ENCODE measurements around the gene DPM3. TPM values are rescaled to one million over a fixed set of nuclear protein-coding genes. Genes with fewer than 3 reads are reported as not detected.
"Not testable (repeated sequence)": the region's sequence is repeated elsewhere in the genome, so short reads cannot be mapped to it uniquely, and the experiment has no call there.

The DPM3 gene
- total RNA-seq, 1 experiment from 2014 or later = 28.5 TPM

- no peak for DNase-seq (ENCODE audit: low read depth, low spot score)
- in situ Hi-C loops (cut with HindIII; ENCODE audit: low pct_unique_long_range_greater_than_20kb, low sequenced_read_pairs) = no loop called here
Observed at GRCh38 chr1:155177192-155177917, 37.0 kb upstream of the DPM3 start.

- in situ Hi-C loops (cut with HindIII; ENCODE audit: low pct_unique_long_range_greater_than_20kb, low sequenced_read_pairs) = no loop called here
- DNase-seq (ENCODE audit: low read depth, low spot score) = peak; percentile 91
Observed at GRCh38 chr1:155176544-155177071, 36.3 kb upstream of the DPM3 start.

GRCh38 chr1:155175927-155176371 lies 35.6 kb upstream of the DPM3 start:
- in situ Hi-C loops (cut with HindIII; ENCODE audit: low pct_unique_long_range_greater_than_20kb, low sequenced_read_pairs) = no loop called here
- peak; percentile 33 for DNase-seq (ENCODE audit: low read depth, low spot score)

DNA sequence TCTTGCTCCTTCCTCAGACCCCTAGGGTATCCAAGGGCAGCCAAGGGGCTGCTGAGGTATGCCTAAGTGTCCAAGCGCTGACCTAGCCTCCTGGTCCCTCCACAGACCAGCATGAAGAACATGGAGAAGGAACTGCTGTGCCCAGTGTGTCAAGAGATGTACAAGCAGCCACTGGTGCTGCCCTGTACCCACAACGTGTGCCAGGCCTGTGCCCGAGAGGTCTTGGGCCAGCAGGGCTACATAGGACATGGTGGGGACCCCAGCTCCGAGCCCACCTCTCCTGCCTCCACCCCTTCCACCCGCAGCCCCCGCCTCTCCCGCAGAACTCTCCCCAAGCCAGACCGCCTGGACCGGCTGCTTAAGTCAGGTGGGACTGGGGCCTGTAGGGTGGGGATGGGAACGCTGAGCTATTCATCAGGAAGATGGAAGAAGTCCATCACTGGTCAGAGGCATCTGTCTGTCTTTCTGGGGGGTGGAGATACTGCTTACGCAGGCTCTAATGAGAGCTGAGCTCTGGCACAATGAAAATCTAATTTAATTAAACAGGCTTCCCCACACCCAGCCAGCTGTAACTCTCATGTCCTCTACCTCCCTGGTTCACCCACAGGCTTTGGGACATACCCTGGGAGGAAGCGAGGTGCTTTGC lies 35.1 kb upstream of the DPM3 start:
- in situ Hi-C loops (cut with HindIII; ENCODE audit: low pct_unique_long_range_greater_than_20kb, low sequenced_read_pairs) = no loop called here
- no peak for DNase-seq (ENCODE audit: low read depth, low spot score)

DNA sequence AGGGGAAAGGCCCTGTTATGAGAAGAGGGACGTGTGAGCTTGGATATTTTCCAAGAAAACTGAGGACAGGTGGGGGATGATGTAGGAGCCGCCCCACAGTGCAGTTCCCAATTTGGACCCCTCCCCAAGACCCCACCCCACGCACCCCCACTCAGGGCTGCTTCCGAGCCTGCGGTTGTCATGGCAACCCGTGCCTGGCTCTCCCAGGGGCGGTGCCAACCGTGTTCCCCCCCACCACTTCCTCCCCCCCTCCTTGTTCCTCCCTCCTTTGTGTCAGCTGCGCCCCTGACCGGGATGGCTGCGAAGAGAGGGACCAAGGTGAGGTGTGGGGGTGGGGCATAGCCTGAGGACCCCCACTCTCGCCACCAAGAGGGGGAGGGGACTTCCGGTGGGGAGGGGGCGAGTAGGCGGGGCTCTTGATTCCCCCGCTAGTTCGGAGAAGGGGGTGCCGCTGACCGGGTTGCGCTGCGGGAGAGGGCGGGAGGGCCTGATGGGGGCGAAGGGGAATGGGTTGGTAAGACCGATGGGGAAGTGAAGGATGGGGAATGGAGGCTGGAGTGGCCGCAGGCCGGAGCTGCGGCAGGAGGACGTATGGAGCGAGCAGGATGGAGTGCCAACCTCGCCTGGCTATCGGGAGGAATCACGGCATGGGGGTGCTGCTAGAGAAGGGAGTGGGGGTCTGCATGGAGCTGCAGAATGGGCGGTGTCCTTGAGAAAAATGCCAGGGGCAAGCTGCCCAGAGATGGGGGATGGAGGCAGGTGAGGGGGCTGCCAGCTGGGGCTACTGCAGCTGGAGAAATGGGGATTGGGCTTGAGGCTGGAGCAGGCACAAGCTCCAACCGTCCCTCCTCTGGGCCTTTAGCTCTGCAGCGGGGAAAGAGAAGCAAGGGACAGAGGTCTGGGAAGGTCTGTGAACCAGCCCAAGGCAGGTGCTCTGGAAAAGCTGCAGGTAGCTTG lies 34.3 kb upstream of the DPM3 start:
- DNase-seq (ENCODE audit: low read depth, low spot score) = no peak
- in situ Hi-C loops (cut with HindIII; ENCODE audit: low pct_unique_long_range_greater_than_20kb, low sequenced_read_pairs) = no loop called here

DNA sequence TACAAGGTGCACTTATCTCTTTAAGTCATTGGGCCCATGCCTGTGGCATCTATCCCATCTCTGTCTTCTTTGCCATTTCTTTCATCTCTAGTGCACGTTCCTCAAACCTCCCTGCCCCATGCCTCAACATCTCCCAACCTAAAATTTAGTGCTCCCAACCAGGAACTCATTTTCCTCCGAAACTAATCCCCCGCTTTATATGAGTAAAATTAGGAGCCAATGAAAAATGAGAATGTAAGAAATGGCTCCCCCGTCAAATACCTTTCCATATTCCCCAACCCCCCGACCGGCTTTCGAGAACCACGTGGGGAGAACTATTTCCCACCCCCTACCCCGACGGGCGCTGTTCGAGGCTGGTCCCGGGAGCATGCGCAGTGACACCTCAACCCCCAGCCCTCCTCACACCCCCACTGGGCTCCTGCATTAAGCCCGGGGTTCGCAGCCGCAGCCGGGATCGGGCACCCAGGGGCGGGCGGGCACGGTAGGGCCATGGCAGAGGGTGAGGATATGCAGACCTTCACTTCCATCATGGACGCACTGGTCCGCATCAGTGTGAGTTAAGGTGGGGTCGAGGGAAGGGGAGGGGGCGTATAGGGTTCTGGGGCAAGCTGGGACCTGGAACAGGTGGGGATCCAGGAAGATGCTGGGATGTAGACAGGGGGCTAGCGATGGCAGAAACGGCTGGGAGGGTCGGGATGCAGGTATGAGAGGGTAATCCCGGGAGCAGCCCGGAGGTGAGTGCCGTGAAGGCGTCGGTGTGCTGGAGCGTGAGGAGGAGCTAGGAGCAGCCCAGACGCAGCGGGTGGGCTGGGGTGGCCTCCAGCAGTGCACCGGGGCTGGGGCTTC lies 33.4 kb upstream of the DPM3 start, which contains the start of gene TRIM46:
Gene TRIM46, plus strand, starts transcription at position 372 of the 846 bp plus-strand sequence. Its CDS starts 118 bp downstream, at position 490.
- in situ Hi-C loops (cut with HindIII; ENCODE audit: low pct_unique_long_range_greater_than_20kb, low sequenced_read_pairs) = no loop called here
- peak; percentile 63 for DNase-seq (ENCODE audit: low read depth, low spot score)

DNA sequence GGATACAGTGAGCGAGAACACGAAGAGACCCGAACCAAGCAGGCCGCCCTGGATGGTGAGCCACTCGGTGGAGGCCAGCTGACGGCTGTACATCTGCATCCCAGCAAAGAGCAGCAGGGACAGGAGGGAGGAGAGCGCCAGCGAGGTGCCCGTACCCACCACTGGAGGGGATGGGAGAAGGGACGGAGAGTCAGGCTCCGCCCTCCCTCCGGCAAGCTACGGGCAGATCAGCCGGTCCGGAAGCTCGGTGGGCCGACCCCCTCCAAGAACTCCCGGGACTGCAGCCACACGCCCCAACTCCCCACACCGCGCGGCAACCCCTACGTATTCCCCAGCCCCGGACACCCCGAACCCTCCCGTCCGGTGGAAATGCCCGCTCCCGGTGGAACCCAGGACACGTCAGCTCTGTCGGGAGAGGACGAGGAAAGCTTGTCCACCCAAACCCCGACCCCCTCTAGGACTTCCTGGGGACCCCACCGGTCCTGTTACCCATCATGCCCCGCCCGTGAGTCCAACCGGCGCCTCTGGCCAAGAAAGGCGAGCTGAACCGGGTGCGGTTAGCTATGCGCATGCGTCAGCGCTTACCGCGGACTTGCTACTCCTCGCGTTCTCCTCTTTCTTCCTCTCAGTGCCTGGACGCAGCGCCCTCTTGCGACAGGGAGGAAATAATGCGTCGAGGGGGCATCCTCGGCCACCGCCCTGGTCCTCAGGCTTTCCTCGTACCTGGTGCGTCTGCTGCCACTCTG lies 32.6 kb upstream of the DPM3 start, which contains the start of gene KRTCAP2:
Gene KRTCAP2, minus strand, starts transcription at position 573 of the 746 bp plus-strand sequence. Its CDS starts 80 bp downstream, at position 493.
- in situ Hi-C loops (cut with HindIII; ENCODE audit: low pct_unique_long_range_greater_than_20kb, low sequenced_read_pairs) = no loop called here
- DNase-seq (ENCODE audit: low read depth, low spot score) = peak; percentile 99

- DNase-seq (ENCODE audit: low read depth, low spot score) = no peak
- in situ Hi-C loops (cut with HindIII; ENCODE audit: low pct_unique_long_range_greater_than_20kb, low sequenced_read_pairs) = no loop called here
Observed at GRCh38 chr1:155171836-155172731, 31.8 kb upstream of the DPM3 start.

DNA sequence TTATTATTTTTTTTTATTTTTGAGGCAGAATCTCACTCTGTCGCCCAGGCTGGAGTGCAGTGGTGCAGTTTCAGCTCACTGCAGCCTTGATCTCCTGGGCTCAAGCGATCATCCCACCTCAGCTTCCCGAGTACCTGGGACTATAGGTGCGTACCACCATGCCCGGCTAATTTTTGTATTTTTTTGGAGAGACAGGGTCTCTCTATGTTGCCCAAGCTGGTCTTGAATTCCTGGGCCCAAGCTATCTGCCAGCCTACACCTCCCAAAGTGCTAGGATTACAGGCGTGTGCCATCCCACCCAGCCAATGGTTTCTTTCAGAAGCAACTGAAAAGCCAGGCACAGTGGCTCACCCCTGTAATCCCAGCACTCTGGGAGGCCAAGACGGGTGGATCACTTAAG lies 30.5 kb upstream of the DPM3 start:
- DNase-seq (ENCODE audit: low read depth, low spot score) = no peak
- in situ Hi-C loops (cut with HindIII; ENCODE audit: low pct_unique_long_range_greater_than_20kb, low sequenced_read_pairs) = no loop called here

GRCh38 chr1:155170101-155170785 lies 29.9 kb upstream of the DPM3 start:
- in situ Hi-C loops (cut with HindIII; ENCODE audit: low pct_unique_long_range_greater_than_20kb, low sequenced_read_pairs) = no loop called here
- no peak for DNase-seq (ENCODE audit: low read depth, low spot score)

DNA sequence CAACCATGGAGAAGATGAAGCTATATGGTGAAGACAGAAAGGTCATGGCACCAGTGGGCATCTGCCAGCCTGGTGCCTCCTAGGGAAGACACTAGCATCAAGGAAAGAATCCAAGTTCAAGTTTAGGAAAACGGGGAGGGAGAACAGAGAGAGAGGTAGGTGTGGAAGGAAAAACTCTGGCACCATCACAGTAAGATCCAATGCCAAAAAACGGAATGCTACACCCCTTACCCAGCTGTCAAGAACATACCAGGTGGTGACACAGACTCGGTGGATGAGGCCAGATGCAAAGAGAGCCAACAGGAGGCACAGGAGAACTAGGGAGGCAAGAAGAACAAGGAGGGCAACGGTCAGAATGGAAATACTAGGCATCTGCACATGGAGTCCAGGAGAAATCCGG lies 29.2 kb upstream of the DPM3 start:
- DNase-seq (ENCODE audit: low read depth, low spot score) = no peak
- in situ Hi-C loops (cut with HindIII; ENCODE audit: low pct_unique_long_range_greater_than_20kb, low sequenced_read_pairs) = no loop called here

GRCh38 chr1:155168456-155169210 lies 28.3 kb upstream of the DPM3 start:
- in situ Hi-C loops (cut with HindIII; ENCODE audit: low pct_unique_long_range_greater_than_20kb, low sequenced_read_pairs) = no loop called here
- DNase-seq (ENCODE audit: low read depth, low spot score) = no peak

DNA sequence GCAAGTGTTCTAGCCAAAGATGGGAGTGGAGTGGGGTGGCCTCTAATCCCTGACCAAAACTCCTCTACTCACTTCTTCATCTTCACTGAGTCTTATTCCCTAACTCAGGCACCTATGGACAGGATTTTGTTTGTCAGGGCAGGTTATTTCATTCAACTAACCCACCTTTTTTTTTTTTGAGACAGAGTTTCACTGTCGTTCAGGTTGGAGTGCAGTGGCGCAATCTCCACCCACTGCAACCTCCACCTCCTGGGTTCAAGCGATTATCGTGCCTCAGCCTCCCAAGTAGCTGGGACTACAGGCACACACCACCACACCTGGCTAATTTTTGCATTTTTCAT lies 27.7 kb upstream of the DPM3 start:
- DNase-seq (ENCODE audit: low read depth, low spot score); in situ Hi-C loops (cut with HindIII; ENCODE audit: low pct_unique_long_range_greater_than_20kb, low sequenced_read_pairs): not testable (repeated sequence)
